Measurements from ENCODE around the gene C10orf67.
"Not testable (repeated sequence)": the region's sequence is repeated elsewhere in the genome, so short reads cannot be mapped to it uniquely, and the experiment has no call there.

C10orf67 gene

GRCh38 chr10:23367896-23368595 is 23.4 kb upstream of the C10orf67 start:
- TF ChIP-seq POU6F1 (CRISPR knock-in tag; IDR thresholded peaks at IDR 0.05; ENCODE audit: borderline replicate concordance, low read depth) (no peak), CREB5 (CRISPR knock-in tag; IDR thresholded peaks at IDR 0.05; ENCODE audit: low read depth) (no peak), TOX (CRISPR knock-in tag; IDR thresholded peaks at IDR 0.05; ENCODE audit: borderline replicate concordance) (no peak), OSR1 (CRISPR knock-in tag; IDR thresholded peaks at IDR 0.05) (no peak), ZC3H10 (CRISPR knock-in tag; IDR thresholded peaks at IDR 0.05) (no peak), ARNTL (CRISPR knock-in tag; IDR thresholded peaks at IDR 0.05; ENCODE audit: borderline replicate concordance, low read depth) (no peak), SNAI2 (CRISPR knock-in tag; IDR thresholded peaks at IDR 0.05) (no peak), TSHZ2 (CRISPR knock-in tag; IDR thresholded peaks at IDR 0.05) (no peak), PPARA (CRISPR knock-in tag; IDR thresholded peaks at IDR 0.05; ENCODE audit: borderline replicate concordance) (no peak), CSDC2 (CRISPR knock-in tag; IDR thresholded peaks at IDR 0.05) (no peak), ZFP30 (CRISPR knock-in tag; IDR thresholded peaks at IDR 0.05) (no peak), ZNF8 (CRISPR knock-in tag; IDR thresholded peaks at IDR 0.05) (no peak), ZNF70 (CRISPR knock-in tag; IDR thresholded peaks at IDR 0.05) (no peak), ZNF565 (CRISPR knock-in tag; conservative IDR thresholded peaks at IDR 0.05; ENCODE audit: low read depth) (no peak), RARB (CRISPR knock-in tag; IDR thresholded peaks at IDR 0.05) (no peak), ISL1 (CRISPR knock-in tag; IDR thresholded peaks at IDR 0.05) (no peak)
- TF ChIP-seq, protein P1, sequence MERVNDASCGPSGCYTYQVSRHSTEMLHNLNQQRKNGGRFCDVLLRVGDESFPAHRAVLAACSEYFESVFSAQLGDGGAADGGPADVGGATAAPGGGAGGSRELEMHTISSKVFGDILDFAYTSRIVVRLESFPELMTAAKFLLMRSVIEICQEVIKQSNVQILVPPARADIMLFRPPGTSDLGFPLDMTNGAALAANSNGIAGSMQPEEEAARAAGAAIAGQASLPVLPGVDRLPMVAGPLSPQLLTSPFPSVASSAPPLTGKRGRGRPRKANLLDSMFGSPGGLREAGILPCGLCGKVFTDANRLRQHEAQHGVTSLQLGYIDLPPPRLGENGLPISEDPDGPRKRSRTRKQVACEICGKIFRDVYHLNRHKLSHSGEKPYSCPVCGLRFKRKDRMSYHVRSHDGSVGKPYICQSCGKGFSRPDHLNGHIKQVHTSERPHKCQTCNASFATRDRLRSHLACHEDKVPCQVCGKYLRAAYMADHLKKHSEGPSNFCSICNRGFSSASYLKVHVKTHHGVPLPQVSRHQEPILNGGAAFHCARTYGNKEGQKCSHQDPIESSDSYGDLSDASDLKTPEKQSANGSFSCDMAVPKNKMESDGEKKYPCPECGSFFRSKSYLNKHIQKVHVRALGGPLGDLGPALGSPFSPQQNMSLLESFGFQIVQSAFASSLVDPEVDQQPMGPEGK (CRISPR knock-in tag; IDR thresholded peaks at IDR 0.05; ENCODE audit: borderline replicate concordance), result no peak
- TF ChIP-seq, protein P2, sequence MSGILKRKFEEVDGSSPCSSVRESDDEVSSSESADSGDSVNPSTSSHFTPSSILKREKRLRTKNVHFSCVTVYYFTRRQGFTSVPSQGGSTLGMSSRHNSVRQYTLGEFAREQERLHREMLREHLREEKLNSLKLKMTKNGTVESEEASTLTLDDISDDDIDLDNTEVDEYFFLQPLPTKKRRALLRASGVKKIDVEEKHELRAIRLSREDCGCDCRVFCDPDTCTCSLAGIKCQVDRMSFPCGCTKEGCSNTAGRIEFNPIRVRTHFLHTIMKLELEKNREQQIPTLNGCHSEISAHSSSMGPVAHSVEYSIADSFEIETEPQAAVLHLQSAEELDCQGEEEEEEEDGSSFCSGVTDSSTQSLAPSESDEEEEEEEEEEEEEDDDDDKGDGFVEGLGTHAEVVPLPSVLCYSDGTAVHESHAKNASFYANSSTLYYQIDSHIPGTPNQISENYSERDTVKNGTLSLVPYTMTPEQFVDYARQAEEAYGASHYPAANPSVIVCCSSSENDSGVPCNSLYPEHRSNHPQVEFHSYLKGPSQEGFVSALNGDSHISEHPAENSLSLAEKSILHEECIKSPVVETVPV (CRISPR knock-in tag; IDR thresholded peaks at IDR 0.05), result no peak
- ATAC-seq, result no peak

- ATAC-seq, result not testable (repeated sequence)
Measured at GRCh38 chr10:23365417-23366030, 20.9 kb upstream of the C10orf67 start.

DNA sequence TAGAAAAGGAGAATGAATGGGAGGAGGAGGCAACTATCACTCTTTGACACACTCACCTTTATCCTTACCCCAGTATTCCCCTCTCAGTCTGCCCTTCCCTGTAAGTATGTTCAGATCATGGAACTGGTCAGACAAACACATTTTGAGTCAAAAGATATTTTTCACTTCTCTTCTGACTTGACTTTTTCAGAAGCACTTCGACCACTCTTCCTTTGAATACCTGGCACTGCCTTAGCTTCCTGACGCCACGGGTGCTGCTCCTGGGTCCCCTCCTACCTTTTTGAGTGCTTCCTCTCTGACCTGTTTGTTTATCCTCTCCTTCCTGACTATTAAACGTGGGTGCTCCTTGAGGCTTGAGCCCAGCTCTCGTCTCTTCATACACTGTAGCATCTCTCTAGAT is 19.8 kb upstream of the C10orf67 start:
- TF ChIP-seq CREB5 (CRISPR knock-in tag; IDR thresholded peaks at IDR 0.05; ENCODE audit: low read depth) (no peak), ZC3H10 (CRISPR knock-in tag; IDR thresholded peaks at IDR 0.05) (no peak)
- ATAC-seq, result no peak
